HG03521 (cell line): ENCODE data around the gene TSPAN33.
"Not testable (repeated sequence)": the region's sequence is repeated elsewhere in the genome, so short reads cannot be mapped to it uniquely, and the experiment has no call there.

Experiments used
- ATAC-seq: cut with Tn5 transposase; IDR thresholded peaks from one replicate; pipeline ENCODE4 v1.9.1; 2021; ENCODE audit warnings: mild to moderate bottlenecking, moderate library complexity; ENCODE audit not compliant: unreplicated experiment

TSPAN33 gene

DNA sequence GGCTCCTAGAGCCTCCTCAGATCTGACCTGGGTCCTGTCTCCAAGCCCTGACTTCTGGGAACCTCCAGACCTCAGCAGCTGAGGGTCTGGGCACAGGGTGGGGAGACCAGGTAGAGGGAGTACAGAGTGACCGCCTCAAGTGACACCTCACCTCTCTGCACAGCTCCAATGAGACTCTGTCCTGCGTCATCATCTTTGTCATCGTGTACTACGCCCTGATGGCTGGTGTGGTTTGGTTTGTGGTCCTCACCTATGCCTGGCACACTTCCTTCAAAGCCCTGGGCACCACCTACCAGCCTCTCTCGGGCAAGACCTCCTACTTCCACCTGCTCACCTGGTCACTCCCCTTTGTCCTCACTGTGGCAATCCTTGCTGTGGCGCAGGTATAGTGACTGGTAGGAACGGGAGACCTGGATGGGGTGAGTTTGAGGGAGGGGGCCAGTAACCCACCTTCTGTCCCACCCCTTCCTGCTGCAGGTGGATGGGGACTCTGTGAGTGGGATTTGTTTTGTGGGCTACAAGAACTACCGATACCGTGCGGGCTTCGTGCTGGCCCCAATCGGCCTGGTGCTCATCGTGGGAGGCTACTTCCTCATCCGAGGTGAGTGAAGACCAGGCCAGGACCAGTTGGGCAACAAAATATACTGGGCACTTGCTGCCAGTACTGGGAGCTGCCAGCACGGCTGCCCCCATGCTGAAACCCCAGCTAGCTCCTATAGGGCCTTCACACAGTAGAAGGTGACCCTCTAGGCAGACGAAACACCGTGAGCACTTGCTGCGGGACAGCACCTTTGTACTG, 61.7 kb downstream of the TSPAN33 start:
- no peak for ATAC-seq

DNA sequence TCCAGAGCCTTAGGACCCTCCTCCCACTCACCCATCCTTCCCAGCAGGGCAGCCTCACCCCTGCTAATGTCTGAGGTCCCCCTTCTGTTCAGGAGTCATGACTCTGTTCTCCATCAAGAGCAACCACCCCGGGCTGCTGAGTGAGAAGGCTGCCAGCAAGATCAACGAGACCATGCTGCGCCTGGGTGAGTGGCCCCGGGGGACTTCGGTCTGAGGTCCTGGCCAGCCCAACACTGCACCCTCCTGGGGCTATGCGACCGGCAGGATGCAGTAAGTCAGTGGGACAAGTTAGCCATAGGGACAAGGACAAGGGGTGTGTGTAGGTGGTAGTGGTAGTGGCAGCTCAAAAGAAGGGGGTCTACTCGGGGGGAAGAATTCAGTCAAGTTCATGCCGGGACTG, 64.2 kb downstream of the TSPAN33 start:
- ATAC-seq: no peak

- ATAC-seq: no peak
Observed at GRCh38 chr7:129209067-129209926, 64.8 kb downstream of the TSPAN33 start.

- ATAC-seq: no peak
Observed at GRCh38 chr7:129210256-129210988, 65.9 kb downstream of the TSPAN33 start.

GRCh38 chr7:129210989-129211312, 66.4 kb downstream of the TSPAN33 start:
- no peak for ATAC-seq

- no peak for ATAC-seq
Observed at GRCh38 chr7:129212126-129212525, 67.6 kb downstream of the TSPAN33 start.

GRCh38 chr7:129212596-129212995, 68.1 kb downstream of the TSPAN33 start:
- ATAC-seq: no peak

- ATAC-seq: no peak
Observed at GRCh38 chr7:129213828-129214227, 69.3 kb downstream of the TSPAN33 start.

GRCh38 chr7:129215691-129216090, 71.2 kb downstream of the TSPAN33 start:
- ATAC-seq: not testable (repeated sequence)

GRCh38 chr7:129216101-129216715, 71.7 kb downstream of the TSPAN33 start:
- not testable (repeated sequence) for ATAC-seq

GRCh38 chr7:129216821-129217416, 72.4 kb downstream of the TSPAN33 start:
- ATAC-seq: not testable (repeated sequence)

- no peak for ATAC-seq
Observed at GRCh38 chr7:129218514-129219062, 74.1 kb downstream of the TSPAN33 start.

DNA sequence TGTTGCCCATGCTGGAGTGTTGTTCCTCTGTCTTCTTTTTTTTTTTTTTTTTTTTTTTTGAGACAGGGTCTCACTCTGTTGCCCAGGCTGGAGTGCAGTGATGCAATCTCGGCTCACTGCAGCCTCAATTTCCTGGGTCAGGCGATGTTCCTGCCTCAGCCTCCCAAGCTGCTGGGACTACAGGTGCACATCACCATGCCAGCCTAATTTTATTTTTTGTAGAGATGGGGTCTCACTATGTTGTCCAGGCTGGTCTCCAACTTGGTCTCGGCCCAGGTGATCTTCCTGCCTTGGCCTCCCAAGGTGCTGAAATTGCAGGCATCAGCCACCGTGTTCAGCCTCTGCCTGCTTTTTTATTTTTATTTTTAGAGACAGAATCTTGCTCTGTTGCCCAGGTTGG, 74.7 kb downstream of the TSPAN33 start:
- ATAC-seq: not testable (repeated sequence)
